C4-2B (cell line): ENCODE measurements around the gene TEKT1.

ENCODE experiments used
- H3K27ac ChIP-seq: fragments of 450-650 bp; 2 replicates; pipeline ENCODE4 v1.5.1; 2017
- ZFX ChIP-seq: fragments of 450-650 bp; IDR thresholded peaks from 2 replicates; pipeline ENCODE4 v1.6.1; 2017
- TF ChIP-seq, protein P1 (sequence below): fragments of 450-650 bp; conservative IDR thresholded peaks from 2 replicates; pipeline ENCODE4 v1.5.1; 2017; ENCODE audit warnings: mild to moderate bottlenecking

The TEKT1 gene

DNA sequence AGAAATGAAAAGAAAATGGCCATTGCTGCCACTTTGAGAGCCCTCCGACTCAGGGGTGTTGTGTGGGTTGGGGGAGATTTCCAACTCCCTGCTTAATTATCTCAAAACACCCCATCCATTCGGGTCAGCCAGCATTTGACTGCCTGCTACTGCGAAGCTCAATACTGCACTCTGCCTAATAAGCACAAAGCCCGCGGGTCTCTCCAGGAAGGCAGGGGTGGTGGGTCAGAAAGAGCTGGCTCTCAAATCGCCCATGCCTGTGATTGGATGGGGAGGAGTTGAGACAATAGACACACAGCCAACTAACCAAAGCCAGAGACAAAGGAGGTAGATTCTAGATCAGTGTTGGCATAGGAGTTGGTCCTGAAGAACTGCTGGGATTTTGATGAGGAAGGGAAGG, 78.0 kb downstream of the TEKT1 start:
- H3K27ac ChIP-seq, result no peak overlapping the region
- TF ChIP-seq, protein P1, sequence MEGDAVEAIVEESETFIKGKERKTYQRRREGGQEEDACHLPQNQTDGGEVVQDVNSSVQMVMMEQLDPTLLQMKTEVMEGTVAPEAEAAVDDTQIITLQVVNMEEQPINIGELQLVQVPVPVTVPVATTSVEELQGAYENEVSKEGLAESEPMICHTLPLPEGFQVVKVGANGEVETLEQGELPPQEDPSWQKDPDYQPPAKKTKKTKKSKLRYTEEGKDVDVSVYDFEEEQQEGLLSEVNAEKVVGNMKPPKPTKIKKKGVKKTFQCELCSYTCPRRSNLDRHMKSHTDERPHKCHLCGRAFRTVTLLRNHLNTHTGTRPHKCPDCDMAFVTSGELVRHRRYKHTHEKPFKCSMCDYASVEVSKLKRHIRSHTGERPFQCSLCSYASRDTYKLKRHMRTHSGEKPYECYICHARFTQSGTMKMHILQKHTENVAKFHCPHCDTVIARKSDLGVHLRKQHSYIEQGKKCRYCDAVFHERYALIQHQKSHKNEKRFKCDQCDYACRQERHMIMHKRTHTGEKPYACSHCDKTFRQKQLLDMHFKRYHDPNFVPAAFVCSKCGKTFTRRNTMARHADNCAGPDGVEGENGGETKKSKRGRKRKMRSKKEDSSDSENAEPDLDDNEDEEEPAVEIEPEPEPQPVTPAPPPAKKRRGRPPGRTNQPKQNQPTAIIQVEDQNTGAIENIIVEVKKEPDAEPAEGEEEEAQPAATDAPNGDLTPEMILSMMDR, result no peak
- no peak for TF ChIP-seq ZFX

- TF ChIP-seq ZFX, result no peak
- TF ChIP-seq, protein P1, result no peak
- no peak overlapping the region for H3K27ac ChIP-seq
Measured at GRCh38 chr17:6753006-6753445, 78.5 kb downstream of the TEKT1 start.

DNA sequence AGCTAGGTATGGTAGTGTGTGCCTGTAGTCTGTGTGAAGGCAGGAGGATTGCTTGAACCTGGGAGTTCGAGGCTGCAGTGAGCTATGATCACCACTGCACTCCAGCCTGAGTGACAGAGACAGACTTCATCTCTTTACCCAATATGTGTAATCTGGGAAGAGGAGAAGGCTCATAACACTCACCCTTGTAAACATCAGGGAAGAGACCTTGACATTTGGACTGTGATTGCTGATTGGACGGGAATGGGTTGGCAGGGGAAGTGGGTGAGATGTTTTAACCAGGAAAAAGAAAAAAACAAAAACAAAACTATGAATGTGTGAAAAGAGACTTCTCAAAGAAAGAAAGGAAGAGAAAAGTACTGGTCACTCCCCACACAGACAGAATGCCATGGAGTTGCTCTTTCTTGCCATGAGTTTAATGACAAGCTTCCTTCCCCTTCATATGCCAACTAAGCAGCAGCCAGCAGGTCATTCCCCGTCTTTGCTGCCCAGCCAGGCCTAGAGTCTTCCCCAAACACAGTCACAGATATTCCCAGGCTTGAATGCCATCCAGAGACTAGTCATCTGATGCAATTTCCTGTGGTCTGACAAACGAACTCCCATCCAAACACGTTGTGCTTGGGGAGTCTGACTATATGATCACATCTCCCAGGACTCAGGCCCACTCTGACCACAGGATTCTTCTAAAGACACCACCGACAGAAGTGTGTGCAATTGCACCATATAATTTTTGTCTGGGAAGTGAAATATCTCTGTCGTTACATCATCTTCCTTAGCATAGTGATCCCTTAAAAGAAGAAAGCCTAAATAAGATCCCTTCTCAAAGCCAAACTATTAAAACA, 79.2 kb downstream of the TEKT1 start:
- H3K27ac ChIP-seq, result no peak overlapping the region
- no peak for TF ChIP-seq ZFX
- TF ChIP-seq, protein P1, result no peak

- H3K27ac ChIP-seq, result no peak overlapping the region
- TF ChIP-seq, protein P1, result no peak; the same call in 1 of the 2 replicates
- TF ChIP-seq ZFX, result no peak
Measured at GRCh38 chr17:6749519-6749918, 82.0 kb downstream of the TEKT1 start.

- H3K27ac ChIP-seq, result no peak overlapping the region
Measured at GRCh38 chr17:6748617-6749016, 82.9 kb downstream of the TEKT1 start.

More at GRCh38 chr17:6748617-6749016, 82.9 kb downstream of the TEKT1 start:
- no peak for TF ChIP-seq ZFX
- TF ChIP-seq, protein P1, result no peak
